Dedifferentiated amniotic fluid mesenchymal stem cell (primary cell): ENCODE data around the gene KIFAP3.
A peak's percentile ranks its signal among the peaks of the same experiment; 100 is the strongest.
"Not testable (repeated sequence)": the region's sequence is repeated elsewhere in the genome, so short reads cannot be mapped to it uniquely, and the experiment has no call there.

ENCODE experiments used
- DNase-seq: peaks from one replicate; pipeline ENCODE4 v3.0.0-alpha.2; 2016; ENCODE audit errors: extremely low spot score

Gene KIFAP3

GRCh38 chr1:169924063-169924462, 150.4 kb downstream of the KIFAP3 start:
- DNase-seq = no peak

GRCh38 chr1:169921080-169921479, 153.4 kb downstream of the KIFAP3 start:
- DNase-seq = no peak

- DNase-seq = no peak
These were observed 155.6 kb downstream of the KIFAP3 start for GRCh38 chr1:169918927-169919326.

- DNase-seq = not testable (repeated sequence)
These were observed 156.3 kb downstream of the KIFAP3 start for GRCh38 chr1:169918220-169918619.

DNA sequence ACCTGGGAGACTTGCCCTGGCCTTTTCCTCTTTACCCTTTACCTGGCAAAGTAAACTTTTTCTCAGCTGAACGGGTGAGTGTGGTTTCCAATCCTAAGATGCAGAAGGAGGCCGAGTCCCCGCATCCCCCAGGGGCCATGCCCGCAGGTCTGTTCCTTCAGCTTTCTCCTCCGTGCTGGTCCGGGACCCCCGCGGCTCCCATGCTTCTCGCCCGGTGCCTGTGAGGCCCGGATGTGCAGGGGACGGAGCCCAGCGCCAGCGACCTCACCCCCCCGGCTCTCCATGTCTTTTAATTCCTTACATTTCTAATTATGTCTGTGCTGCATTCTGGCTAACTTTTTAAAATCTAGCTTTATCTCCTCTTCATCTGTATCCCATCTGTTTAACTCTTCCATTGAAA, 159.3 kb downstream of the KIFAP3 start:
- no peak for DNase-seq

- no peak for DNase-seq
These were observed 160.0 kb downstream of the KIFAP3 start for GRCh38 chr1:169914531-169914930.

GRCh38 chr1:169909499-169909898, 165.0 kb downstream of the KIFAP3 start:
- DNase-seq = no peak

- no peak for DNase-seq
These were observed 167.6 kb downstream of the KIFAP3 start for GRCh38 chr1:169906938-169907337.

- no peak for DNase-seq
These were observed 169.7 kb downstream of the KIFAP3 start for GRCh38 chr1:169904834-169905233.

DNA sequence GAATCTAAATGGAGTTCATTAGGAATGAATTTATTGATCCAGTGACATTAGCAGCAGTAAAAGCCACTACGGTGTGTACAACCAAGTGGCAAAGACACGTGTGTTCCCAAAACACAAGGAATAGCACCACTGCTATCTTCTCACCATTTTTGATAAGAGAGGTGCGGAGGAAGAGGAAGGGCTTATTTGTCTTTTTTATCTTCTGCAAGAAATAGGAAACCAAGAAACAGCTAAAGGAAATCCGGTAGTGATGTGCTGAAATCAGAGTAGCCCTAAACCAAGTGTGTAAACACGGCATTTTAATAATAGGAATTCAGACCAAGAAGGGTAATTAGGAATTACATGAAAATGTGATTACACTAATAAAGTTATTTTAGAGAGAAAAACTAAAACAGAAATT, 171.7 kb downstream of the KIFAP3 start:
- DNase-seq = no peak

DNA sequence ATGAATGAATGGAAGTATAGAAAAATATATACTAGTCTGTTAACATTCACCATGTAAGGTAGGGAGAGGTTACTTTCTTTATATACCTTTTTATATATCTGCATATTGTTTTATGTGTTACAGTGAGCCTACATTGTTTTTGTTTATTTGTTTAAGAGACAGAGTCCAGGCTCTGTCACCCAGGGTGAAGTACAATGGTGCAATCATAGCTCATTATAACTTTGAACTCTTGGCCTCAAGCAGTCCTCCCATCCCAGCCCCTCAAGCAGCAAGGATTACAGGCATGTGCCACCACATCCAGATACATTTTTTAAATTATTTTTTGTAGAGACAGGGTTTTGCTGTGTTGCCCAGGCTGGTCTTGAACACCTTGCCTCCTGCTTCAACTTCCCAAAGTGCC, 173.4 kb downstream of the KIFAP3 start:
- no peak for DNase-seq

GRCh38 chr1:169900571-169900970, 173.9 kb downstream of the KIFAP3 start:
- no peak for DNase-seq

DNA sequence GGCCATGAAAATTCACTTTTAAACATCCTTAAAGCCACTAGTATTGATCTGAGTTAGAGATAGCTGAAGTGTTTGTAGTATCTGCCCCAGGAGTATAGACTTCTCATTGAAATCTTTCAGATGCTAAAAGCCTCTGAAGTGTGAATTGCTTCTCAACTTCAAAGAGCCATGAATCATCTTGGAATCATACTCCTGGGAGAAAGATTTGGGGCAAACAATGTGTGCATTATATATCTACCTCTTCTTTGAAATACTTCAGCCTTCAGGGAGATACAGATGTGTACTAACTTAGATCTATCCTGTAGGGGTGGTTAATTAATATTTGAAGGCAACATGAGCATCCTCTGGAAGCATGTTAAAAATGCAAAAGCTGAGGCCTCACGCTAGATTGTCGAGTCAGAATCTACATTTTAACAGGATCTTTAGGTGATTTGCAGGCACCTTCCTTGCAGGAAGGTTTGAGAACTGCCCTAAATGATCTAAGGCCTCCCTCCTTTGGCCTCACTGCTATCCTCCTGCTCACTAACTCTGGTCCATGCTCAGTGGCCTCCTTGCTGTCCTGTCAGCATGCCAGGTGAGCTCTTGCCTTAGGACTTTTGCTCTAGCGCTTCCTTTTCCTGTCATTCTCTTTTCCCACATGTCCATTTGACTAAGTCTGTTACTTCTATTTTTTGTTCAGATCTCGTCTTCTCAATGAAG, 174.8 kb downstream of the KIFAP3 start:
- no peak for DNase-seq

DNA sequence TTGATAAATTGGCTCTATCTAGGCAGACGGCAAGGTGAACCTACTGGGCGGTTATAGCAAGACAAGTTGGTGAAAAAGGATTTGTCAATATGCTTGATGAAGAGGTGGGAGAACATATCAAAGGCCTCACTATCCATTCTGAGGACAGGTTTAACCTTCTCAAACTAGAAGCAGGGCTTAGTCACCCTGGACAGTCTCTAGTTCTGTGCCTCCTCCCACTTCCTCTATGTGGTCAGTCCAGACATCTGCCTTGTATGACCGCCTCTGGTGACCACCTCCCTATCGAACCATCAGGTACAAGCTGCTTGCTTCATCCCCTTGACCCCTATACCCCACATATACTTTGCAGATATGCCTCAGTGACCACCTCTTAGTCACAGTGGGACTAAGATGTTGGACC, 178.5 kb downstream of the KIFAP3 start:
- DNase-seq = no peak

GRCh38 chr1:169894424-169895145, 179.9 kb downstream of the KIFAP3 start:
- DNase-seq = no peak

DNA sequence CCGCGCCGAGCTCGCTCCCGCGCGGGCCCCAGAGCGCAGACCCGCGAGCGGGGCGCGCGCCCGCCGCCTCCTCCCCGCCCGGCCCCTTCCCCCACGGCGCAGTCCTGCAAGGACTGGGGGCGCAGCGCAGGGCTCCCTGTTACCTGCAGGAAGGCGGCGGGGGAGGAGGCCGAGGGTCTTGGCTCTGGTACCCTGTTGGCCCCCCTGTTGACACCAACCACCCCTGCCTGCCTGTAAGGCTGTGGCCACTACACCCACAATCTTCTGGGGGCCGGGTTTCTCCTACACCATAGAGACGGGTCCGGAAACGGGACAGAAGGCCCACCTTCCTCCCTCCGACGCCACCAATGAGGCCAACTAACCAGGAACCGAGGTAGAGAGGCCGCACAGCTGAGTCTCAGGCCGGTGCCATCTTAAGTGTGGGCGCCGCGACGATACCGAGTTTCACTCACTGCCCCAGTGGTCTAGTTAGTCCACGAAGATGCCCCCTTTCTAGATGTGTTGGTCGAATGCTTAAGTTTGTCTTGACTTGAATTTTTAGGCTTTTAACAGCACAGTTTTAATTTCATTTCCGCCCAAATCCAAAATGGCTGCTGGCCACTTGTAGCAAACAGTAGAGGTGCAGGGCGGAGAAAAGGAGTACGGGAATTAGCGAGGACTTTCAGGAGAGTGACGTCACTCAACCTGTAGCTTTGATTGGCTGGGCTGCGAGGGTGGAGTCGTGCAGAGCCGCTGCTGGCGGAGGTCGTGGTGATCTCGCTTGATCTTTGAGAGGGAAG, 180.7 kb downstream of the KIFAP3 start, which contains the start of gene SCYL3:
Gene SCYL3 (minus strand): TSS at position 252 of the 779 bp plus-strand sequence. CDS start 5,056 bp downstream, outside the sequence.
- DNase-seq = peak; percentile 98

- peak; percentile 38 for DNase-seq
These were observed 181.4 kb downstream of the KIFAP3 start for GRCh38 chr1:169892927-169893644.

- no peak for DNase-seq
These were observed 182.1 kb downstream of the KIFAP3 start for GRCh38 chr1:169892176-169892926.

GRCh38 chr1:169891539-169891885, 183.0 kb downstream of the KIFAP3 start:
- DNase-seq = no peak

- DNase-seq = no peak
These were observed 183.5 kb downstream of the KIFAP3 start for GRCh38 chr1:169890761-169891538.
